Measurements from ENCODE around the gene MEI1.
"Not testable (repeated sequence)": the region's sequence is repeated elsewhere in the genome, so short reads cannot be mapped to it uniquely, and the experiment has no call there.

DNA sequence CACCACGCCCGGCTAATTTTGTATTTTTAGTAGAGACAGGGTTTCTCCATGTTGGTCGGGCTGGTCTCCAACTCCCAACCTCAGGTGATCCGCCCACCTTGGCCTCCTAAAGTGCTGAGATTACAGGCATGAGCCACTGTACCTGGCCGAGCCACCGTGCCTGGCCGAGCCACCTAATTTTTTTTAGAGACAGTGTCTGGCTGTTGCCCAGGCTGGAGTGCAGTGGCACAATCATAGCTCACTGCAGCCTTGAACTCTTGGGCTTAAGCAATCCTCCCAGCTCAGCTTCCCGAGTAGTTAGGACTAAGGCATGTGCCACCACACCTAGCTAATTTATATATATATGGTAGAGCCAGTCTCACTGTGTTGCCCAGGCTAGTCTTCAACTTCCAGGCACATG, 136.2 kb downstream of the MEI1 start:
- not testable (repeated sequence) for TF ChIP-seq CEBPB (tag; IDR thresholded peaks at IDR 0.05); ZNF133 (CRISPR knock-in tag; IDR thresholded peaks at IDR 0.05)

Data from K562 (cell line).